WI38 (cell line): ENCODE results near the gene LRRC49.
"Not testable (repeated sequence)": the region's sequence is repeated elsewhere in the genome, so short reads cannot be mapped to it uniquely, and the experiment has no call there.

Experiments
- H3K4me3 ChIP-seq: 2 replicates; pipeline ENCODE4 v1.5.1; 2011; ENCODE audit warnings: low read depth, mild to moderate bottlenecking, control low read depth, low read length
- TF ChIP-seq, protein P1 (sequence below): IDR thresholded peaks from 2 replicates; pipeline ENCODE4 v1.5.1; 2012; ENCODE audit warnings: low read depth, mild to moderate bottlenecking, control low read depth, low read length

The LRRC49 gene

DNA sequence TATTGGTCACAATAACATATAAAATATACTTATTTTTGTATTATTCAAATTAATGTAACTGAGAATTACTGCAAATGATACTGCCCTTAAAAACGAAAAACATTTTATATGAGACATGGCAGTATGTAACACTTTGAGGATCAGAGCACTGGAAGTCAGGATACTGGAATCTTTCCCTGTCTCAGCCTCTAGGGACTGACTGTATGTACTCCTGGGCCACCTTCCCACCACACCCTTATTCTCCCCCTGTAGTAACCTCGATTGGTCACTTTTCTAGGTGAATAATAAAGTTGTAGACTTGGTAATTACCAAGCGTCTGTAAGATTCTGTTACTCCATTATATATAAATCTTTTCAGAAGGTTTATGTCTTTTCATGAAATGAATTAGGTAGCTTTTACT lies 43.0 kb downstream of the LRRC49 start:
- TF ChIP-seq, protein P1, sequence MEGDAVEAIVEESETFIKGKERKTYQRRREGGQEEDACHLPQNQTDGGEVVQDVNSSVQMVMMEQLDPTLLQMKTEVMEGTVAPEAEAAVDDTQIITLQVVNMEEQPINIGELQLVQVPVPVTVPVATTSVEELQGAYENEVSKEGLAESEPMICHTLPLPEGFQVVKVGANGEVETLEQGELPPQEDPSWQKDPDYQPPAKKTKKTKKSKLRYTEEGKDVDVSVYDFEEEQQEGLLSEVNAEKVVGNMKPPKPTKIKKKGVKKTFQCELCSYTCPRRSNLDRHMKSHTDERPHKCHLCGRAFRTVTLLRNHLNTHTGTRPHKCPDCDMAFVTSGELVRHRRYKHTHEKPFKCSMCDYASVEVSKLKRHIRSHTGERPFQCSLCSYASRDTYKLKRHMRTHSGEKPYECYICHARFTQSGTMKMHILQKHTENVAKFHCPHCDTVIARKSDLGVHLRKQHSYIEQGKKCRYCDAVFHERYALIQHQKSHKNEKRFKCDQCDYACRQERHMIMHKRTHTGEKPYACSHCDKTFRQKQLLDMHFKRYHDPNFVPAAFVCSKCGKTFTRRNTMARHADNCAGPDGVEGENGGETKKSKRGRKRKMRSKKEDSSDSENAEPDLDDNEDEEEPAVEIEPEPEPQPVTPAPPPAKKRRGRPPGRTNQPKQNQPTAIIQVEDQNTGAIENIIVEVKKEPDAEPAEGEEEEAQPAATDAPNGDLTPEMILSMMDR: no peak
- H3K4me3 ChIP-seq: no peak overlapping the region

DNA sequence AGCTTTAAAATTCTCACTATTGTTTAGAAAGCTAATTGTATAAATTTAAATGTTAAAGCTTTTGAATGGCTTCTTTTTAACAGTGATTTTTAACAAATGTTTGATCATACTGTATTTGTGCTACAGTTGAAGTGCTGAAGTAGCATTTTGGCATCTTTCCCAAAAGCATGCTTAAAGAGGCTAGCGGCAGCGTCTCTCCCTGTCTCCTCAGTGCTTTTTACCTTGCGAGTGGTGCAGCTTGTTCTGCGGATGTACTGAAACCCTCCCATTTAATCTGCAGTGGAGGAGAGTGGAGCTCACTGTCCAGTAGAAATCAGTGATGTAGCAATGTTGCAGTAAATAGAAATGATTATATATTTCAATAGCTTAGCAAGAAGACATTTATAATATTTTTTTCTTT lies 43.7 kb downstream of the LRRC49 start:
- no peak overlapping the region for H3K4me3 ChIP-seq
- TF ChIP-seq, protein P1: no peak

DNA sequence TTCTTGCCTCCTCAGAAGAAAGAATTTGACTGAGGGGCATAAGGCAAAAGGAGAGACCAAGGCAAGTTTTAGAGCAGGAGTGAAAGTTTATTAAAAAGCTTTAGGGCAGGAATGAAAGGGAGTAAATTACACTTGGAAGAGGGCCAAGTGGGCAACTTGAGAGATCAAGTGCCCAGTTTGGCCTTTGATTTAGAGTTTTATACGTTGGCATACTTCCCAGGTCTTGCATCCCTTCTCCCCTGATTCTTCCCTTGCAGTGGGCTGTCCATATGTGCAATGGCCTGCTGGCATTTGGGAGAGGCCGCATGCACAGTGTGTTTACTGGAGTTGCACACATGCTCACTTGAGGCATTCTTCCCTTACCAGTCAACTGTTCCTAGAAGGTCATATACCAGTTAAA lies 50.7 kb downstream of the LRRC49 start:
- not testable (repeated sequence) for H3K4me3 ChIP-seq

DNA sequence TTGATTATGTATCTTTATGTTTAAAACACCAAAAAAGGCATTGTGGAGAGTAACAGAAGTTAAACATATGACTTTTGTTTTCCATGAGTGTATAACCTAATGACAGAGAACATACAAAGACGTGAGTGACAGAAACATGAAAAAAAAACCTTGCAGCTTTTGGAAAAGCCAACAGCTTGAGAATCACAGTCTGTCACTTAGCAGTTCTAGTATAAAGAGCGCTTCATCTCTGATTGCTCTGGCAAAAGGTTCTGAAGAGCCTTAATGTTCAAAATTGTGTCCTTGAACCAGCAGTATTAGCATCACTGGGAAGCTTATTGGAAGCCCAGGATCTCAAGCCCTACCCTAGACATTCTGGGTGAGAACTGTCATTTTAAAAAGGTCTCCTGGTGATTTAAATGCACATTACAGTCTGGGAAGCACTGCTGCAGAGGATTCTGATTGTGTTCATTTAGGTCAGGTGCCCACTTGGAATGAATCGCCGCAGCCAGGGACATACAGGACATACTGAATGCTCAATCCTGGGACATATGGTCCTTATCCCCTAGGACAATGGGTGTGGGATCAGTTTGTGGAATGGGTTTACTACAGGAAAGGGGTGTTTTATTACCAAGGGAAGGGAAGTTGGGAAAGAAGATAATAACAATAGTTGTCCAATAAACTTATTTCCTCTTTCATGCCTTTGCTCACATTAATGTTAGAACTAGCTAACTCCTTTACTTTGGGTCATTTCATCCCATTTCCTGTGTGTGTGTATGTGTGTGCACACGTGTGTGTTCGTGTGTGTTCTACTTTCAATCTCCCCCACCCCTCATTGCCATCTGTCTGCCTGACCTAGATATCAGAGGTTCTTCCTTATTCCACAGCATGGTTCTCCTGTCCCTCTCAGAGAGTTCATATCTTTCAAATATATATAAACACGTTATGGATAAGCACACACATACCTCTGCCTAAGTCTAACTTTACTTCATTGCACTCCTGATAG lies 55.0 kb downstream of the LRRC49 start:
- H3K4me3 ChIP-seq: no peak overlapping the region
- TF ChIP-seq, protein P1: no peak

DNA sequence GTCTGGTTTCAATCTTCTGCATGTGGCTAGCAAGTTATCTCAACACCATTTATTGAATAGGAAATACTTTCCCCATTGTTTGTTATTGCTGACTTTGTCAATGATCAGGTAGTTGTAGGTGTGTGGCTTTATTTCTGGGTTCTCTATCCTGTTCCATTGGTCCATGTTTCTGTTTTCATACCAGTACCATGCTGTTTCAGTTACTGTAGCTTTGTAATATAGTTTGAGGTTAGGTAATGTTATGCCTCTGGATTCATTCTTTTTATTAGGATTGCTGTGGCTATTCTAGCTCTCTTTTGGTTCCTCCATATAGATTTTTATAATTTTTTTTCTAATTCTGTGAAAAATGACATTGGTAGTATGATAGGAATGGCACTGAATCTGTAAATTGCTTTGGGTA lies 58.3 kb downstream of the LRRC49 start:
- H3K4me3 ChIP-seq: no peak overlapping the region
- TF ChIP-seq, protein P1: no peak

GRCh38 chr15:70954171-70954570 lies 61.5 kb downstream of the LRRC49 start:
- TF ChIP-seq, protein P1: no peak
- no peak overlapping the region for H3K4me3 ChIP-seq

DNA sequence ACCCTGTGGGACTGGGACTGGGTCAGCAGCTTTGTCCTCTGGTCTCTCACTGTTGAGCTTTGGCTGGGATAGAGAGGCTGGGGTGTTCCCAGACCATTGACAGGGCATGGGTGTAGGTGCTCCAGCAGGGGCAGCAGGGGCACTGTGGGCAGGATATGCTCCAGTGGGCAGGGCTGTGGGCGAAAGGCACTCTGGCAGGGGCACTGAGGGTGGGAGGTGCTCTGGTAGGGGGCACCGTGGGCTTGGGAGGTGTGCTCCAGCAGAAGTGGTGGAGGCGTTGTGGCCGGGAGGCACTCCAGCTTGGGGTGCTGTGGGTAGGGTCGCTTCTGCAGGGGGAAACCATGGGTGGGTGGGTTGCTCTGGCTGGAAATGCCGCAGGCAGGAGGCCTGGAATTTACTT lies 62.1 kb downstream of the LRRC49 start:
- H3K4me3 ChIP-seq: no peak overlapping the region
- TF ChIP-seq, protein P1: no peak
